ENCODE results near the gene EFNA5.

Gene EFNA5

DNA sequence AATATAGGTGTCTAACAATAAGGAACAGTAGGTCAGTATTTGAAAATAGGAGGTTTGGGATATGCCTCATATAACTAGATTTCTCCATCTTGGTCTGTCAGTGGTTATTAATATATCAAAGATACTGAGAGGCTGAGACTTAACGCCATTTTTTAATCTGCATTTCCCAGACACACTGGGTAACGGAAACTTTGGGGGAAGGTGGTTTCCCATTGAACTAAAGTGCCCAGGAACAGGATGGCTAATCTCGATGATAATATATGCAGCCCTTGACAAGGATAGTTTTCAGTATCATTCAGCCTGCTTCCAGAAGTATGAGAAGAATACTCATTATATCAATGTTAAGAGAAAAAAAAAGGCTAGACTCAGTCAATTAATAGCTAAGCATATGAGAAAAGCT, 30.7 kb downstream of the EFNA5 start:
- TF ChIP-seq TCF4 (CRISPR knock-in tag; IDR thresholded peaks at IDR 0.05; ENCODE audit: borderline replicate concordance) (no peak), ISL1 (CRISPR knock-in tag; IDR thresholded peaks at IDR 0.05) (no peak), ZNF565 (CRISPR knock-in tag; conservative IDR thresholded peaks at IDR 0.05; ENCODE audit: low read depth) (no peak), CSDC2 (CRISPR knock-in tag; IDR thresholded peaks at IDR 0.05) (no peak), ZNF8 (CRISPR knock-in tag; IDR thresholded peaks at IDR 0.05) (no peak), OSR1 (CRISPR knock-in tag; IDR thresholded peaks at IDR 0.05) (no peak), CREB5 (CRISPR knock-in tag; IDR thresholded peaks at IDR 0.05; ENCODE audit: low read depth) (no peak), CSRNP3 (CRISPR knock-in tag; IDR thresholded peaks at IDR 0.05) (no peak), POU6F1 (CRISPR knock-in tag; IDR thresholded peaks at IDR 0.05; ENCODE audit: borderline replicate concordance, low read depth) (no peak), PATZ1 (CRISPR knock-in tag; IDR thresholded peaks at IDR 0.05; ENCODE audit: borderline replicate concordance) (no peak), ESRRG (CRISPR knock-in tag; IDR thresholded peaks at IDR 0.05) (no peak), TOX (CRISPR knock-in tag; IDR thresholded peaks at IDR 0.05; ENCODE audit: borderline replicate concordance) (no peak), GLIS3 (CRISPR knock-in tag; IDR thresholded peaks at IDR 0.05) (no peak), ZC3H10 (CRISPR knock-in tag; IDR thresholded peaks at IDR 0.05) (no peak)
- TF ChIP-seq, protein P1, sequence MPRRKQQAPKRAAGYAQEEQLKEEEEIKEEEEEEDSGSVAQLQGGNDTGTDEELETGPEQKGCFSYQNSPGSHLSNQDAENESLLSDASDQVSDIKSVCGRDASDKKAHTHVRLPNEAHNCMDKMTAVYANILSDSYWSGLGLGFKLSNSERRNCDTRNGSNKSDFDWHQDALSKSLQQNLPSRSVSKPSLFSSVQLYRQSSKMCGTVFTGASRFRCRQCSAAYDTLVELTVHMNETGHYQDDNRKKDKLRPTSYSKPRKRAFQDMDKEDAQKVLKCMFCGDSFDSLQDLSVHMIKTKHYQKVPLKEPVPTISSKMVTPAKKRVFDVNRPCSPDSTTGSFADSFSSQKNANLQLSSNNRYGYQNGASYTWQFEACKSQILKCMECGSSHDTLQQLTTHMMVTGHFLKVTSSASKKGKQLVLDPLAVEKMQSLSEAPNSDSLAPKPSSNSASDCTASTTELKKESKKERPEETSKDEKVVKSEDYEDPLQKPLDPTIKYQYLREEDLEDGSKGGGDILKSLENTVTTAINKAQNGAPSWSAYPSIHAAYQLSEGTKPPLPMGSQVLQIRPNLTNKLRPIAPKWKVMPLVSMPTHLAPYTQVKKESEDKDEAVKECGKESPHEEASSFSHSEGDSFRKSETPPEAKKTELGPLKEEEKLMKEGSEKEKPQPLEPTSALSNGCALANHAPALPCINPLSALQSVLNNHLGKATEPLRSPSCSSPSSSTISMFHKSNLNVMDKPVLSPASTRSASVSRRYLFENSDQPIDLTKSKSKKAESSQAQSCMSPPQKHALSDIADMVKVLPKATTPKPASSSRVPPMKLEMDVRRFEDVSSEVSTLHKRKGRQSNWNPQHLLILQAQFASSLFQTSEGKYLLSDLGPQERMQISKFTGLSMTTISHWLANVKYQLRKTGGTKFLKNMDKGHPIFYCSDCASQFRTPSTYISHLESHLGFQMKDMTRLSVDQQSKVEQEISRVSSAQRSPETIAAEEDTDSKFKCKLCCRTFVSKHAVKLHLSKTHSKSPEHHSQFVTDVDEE (CRISPR knock-in tag; IDR thresholded peaks at IDR 0.05): no peak

DNA sequence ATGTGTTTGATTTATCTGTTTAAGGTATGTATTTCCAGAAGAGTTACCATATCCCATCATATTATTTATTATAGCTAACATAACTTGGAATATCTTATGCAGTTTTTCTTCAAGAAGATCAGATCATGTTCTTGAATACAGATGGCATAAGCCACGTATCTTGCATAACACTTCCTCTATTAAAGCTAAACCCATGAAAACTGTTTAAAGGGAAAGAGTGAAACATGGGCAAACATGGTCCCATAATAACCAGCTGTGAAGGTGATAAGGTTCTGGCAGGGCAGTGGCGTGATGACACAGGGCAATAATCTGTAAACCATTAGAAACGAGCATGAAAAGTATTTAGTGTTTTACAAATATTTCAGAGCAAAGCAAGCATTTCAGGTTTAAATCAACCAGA, 34.2 kb downstream of the EFNA5 start:
- TF ChIP-seq ZNF70 (CRISPR knock-in tag; IDR thresholded peaks at IDR 0.05) (no peak), TOX (CRISPR knock-in tag; IDR thresholded peaks at IDR 0.05; ENCODE audit: borderline replicate concordance) (no peak), BACH2 (CRISPR knock-in tag; IDR thresholded peaks at IDR 0.05; ENCODE audit: borderline replicate concordance) (no peak), TCF4 (CRISPR knock-in tag; IDR thresholded peaks at IDR 0.05; ENCODE audit: borderline replicate concordance) (no peak), OSR1 (CRISPR knock-in tag; IDR thresholded peaks at IDR 0.05) (no peak), ZNF565 (CRISPR knock-in tag; conservative IDR thresholded peaks at IDR 0.05; ENCODE audit: low read depth) (no peak), CSRNP3 (CRISPR knock-in tag; IDR thresholded peaks at IDR 0.05) (no peak), ZFP3 (CRISPR knock-in tag; IDR thresholded peaks at IDR 0.05) (no peak), CSDC2 (CRISPR knock-in tag; IDR thresholded peaks at IDR 0.05) (no peak), POU6F1 (CRISPR knock-in tag; IDR thresholded peaks at IDR 0.05; ENCODE audit: borderline replicate concordance, low read depth) (no peak)
- TF ChIP-seq, protein P1 (CRISPR knock-in tag; IDR thresholded peaks at IDR 0.05): no peak
- no peak for ATAC-seq

More for the DNA sequence above, 30.7 kb downstream of the EFNA5 start:
- ATAC-seq: no peak
